Stimulated activated CD4-positive, alpha-beta T cell treated with anti-CD3 and anti-CD28 coated beads, TNF-alpha, amount 100 ng/mL, for 24 hours (primary cell): ENCODE data around the gene PAK6.

Experiments used
- DNase-seq, 3 experiments: peaks; one replicate each; pipeline ENCODE4 v3.0.0-alpha.2; 2020; ENCODE audit warnings: low read depth in 3 of 3

Gene PAK6

GRCh38 chr15:40310001-40310959 lies 71.4 kb downstream of the PAK6 start:
- peak in 2 of 3 experiments; percentile 33 to 61 for DNase-seq

- no peak for DNase-seq
Observed at GRCh38 chr15:40310993-40311392, 72.1 kb downstream of the PAK6 start.

GRCh38 chr15:40312370-40313158 lies 73.7 kb downstream of the PAK6 start:
- DNase-seq = no peak

- no peak for DNase-seq
Observed at GRCh38 chr15:40313531-40314398, 74.9 kb downstream of the PAK6 start.

- DNase-seq = no peak
Observed at GRCh38 chr15:40314723-40315276, 75.9 kb downstream of the PAK6 start.

GRCh38 chr15:40316931-40317330 lies 78.1 kb downstream of the PAK6 start:
- DNase-seq = no peak

GRCh38 chr15:40317580-40317979 lies 78.7 kb downstream of the PAK6 start:
- DNase-seq = no peak

GRCh38 chr15:40320409-40320808 lies 81.5 kb downstream of the PAK6 start:
- DNase-seq = no peak

GRCh38 chr15:40320931-40321371 lies 82.1 kb downstream of the PAK6 start:
- peak in 2 of 3 experiments; percentile 31 to 43 for DNase-seq

- DNase-seq = no peak
Observed at GRCh38 chr15:40322531-40323238, 83.8 kb downstream of the PAK6 start.

GRCh38 chr15:40323239-40323952 lies 84.5 kb downstream of the PAK6 start, which contains the start of gene INAFM2:
TSS of gene INAFM2 (plus strand) at chr15:40323692. CDS start at chr15:40324056, 364 bp downstream.
- DNase-seq = peak; percentile 75 to 89 (median 78)

- DNase-seq = peak in 1 of 3 experiments; percentile 26
Observed at GRCh38 chr15:40323953-40324937, 85.4 kb downstream of the PAK6 start.

- no peak for DNase-seq
Observed at GRCh38 chr15:40325188-40325587, 86.3 kb downstream of the PAK6 start.

- DNase-seq = no peak
Observed at GRCh38 chr15:40325700-40326099, 86.8 kb downstream of the PAK6 start.
